Measurements from ENCODE around the gene SERPINA1.
A peak's percentile ranks its signal among the peaks of the same experiment; 100 is the strongest.
"Not testable (repeated sequence)": the region's sequence is repeated elsewhere in the genome, so short reads cannot be mapped to it uniquely, and the experiment has no call there.

SERPINA1 gene

DNA sequence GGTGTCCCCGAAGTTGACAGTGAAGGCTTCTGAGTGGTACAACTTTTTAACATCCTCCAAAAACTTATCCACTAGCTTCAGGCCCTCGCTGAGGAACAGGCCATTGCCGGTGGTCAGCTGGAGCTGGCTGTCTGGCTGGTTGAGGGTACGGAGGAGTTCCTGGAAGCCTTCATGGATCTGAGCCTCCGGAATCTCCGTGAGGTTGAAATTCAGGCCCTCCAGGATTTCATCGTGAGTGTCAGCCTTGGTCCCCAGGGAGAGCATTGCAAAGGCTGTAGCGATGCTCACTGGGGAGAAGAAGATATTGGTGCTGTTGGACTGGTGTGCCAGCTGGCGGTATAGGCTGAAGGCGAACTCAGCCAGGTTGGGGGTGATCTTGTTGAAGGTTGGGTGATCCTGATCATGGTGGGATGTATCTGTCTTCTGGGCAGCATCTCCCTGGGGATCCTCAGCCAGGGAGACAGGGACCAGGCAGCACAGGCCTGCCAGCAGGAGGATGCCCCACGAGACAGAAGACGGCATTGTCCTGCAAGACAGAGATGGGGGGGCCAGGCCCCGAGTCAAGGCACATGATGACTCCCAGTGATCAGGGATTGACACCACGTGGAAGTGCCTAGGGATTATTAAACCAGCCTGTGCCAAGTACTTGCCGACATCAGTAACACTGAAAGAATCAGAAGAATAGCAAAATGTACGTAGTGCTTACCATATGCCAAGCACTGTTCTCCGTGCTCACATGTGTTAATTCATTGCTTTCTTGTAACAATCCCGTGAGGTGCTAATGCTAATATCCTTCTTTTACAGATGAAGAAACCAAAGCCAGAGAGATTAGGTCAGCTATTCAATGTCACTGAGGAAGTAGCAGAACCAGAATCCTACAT, 5.4 kb downstream of the SERPINA1 start:
- no peak for DNase-seq

DNA sequence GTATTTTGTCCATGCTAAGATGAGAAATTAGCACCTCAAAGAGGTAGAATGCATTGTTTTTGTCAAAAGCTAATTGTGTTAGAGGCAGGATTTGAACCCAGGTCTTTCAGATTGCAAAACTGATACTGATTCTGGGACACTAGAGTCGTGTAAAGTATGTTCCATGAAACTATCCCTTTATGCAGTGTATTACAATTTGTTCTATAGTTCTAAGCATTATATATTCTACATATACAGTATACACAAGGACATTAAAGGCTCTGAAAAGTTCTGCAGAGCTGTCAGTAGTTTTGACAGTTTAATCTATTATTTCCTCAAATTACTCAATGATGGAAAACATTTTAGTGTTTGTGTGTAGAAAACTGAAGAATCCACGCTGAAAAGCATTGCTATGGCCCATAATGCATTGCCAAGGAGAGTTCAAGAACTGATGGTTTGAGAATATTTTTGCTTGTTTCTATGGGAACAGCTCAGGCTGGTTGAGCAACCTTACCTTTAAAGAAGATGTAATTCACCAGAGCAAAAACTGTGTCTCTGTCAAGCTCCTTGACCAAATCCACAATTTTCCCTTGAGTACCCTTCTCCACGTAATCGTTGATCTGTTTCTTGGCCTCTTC, 6.2 kb downstream of the SERPINA1 start:
- DNase-seq: no peak

DNA sequence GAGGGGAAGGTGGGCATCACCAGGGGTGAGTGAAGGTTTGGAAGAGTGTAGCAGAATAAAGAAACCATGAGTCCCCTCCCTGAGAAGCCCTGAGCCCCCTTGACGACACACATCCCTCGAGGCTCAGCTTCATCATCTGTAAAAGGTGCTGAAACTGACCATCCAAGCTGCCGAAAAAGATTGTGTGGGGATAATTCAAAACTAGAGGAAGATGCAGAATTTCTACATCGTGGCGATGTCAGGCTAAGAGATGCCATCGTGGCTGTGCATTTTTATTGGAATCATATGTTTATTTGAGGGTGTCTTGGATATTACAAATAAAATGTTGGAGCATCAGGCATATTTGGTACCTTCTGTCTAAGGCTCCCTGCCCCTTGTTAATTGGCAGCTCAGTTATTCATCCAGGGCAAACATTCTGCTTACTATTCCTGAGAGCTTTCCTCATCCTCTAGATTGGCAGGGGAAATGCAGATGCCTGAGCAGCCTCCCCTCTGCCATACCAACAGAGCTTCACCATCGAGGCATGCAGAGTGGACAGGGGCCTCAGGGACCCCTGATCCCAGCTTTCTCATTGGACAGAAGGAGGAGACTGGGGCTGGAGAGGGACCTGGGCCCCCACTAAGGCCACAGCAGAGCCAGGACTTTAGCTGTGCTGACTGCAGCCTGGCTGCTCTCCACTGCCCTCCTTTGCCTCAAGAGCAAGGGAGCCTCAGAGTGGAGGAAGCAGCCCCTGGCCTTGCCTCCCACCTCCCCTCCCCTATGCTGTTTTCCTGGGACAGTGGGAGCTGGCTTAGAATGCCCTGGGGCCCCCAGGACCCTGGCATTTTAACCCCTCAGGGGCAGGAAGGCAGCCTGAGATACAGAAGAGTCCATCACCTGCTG, 7.0 kb downstream of the SERPINA1 start:
- no peak for DNase-seq

DNA sequence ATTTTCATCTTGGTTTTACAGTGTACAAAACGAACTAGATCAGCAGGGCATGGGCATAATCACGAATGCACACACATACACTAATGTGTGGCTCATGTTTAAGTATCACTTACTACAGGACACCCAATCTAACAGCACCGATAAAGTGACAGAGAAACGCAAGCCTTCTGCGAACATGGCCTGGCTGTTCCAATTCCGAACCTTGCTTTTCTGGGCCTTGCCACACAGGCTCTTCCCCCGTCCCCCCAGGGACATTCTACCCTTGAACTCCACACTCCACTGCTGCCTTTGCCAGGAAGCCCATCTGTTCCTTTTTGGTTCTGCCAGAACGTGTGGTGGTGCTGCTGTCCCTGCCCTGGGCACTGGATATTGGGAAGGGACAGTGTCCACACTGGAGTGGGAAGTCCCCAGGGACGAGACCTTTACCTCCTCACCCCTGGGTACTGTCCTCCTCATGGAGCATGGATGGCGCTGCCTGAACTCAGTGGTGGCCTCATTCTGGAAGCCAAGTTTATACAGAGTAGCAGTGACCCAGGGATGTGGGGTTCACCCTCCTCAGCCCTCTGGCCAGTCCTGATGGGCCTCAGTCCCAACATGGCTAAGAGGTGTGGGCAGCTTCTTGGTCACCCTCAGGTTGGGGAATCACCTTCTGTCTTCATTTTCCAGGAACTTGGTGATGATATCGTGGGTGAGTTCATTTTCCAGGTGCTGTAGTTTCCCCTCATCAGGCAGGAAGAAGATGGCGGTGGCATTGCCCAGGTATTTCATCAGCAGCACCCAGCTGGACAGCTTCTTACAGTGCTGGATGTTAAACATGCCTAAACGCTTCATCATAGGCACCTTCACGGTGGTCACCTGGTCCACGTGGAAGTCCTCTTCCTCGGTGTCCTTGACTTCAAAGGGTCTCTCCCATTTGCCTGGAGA, 7.9 kb downstream of the SERPINA1 start:
- no peak for DNase-seq

DNA sequence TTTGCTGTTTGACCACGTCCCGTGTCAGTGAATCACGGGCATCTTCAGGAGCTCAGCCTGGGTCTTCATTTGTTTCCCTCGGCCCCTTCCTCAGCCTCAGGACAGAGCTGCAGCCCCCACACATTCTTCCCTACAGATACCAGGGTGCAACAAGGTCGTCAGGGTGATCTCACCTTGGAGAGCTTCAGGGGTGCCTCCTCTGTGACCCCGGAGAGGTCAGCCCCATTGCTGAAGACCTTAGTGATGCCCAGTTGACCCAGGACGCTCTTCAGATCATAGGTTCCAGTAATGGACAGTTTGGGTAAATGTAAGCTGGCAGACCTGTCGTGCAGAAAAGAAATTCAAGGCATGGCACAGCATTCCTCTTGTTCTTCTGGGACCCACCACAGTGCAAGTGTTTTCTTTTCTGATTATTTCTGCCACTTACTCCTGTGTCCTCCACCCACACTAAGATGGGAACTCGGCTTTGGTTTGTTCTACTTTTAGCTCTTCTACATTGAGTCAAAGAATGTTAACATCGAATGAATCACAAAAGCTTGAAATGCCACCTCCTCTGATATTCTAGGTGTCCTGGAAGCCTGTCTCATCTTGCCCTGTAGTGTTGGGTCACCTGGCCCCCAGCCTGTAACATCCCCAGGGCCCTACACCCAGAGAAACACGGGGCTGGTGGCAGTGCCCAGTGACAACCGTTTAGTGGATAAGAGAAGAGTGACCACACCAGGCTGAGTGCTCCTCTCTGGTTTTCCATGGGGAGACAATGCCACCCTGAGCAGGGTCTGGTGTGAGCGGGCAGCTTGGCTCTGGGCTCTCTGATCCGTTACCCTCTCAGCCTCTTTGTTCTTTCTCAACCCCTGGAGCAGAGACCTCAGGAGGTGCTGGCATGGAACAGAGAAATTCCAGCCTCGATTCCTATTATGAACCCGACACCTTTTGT, 8.8 kb downstream of the SERPINA1 start:
- DNase-seq: no peak

DNA sequence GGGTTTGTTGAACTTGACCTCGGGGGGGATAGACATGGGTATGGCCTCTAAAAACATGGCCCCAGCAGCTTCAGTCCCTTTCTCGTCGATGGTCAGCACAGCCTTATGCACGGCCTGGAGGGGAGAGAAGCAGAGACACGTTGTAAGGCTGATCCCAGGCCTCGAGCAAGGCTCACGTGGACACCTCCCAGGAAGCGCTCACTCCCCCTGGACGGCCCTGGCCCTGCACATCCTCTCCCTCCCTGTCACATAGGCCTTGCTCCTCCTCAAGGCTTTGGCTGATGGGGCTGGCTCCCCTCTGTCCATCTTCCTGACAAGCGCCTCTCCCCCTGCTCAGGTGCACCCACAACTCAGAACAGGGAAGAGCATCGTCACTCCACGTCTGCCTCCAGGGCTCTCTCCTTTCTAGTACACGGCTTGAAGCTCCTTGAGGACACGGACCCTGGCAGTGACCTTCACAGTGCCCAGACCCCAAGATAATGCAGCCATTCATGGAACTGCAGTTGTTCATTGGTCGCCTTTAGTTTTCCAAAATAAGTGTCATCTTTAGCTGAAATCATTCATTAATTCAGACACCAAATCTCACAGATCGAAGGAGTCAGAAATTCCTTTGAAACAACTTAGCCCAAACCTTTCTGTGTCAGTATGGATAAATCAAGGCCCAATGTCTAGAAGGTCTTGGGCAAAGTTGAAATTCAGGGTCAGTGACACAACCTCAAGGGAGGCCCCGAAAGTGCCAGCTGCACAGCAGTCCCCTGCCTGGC, 9.7 kb downstream of the SERPINA1 start:
- no peak for DNase-seq

DNA sequence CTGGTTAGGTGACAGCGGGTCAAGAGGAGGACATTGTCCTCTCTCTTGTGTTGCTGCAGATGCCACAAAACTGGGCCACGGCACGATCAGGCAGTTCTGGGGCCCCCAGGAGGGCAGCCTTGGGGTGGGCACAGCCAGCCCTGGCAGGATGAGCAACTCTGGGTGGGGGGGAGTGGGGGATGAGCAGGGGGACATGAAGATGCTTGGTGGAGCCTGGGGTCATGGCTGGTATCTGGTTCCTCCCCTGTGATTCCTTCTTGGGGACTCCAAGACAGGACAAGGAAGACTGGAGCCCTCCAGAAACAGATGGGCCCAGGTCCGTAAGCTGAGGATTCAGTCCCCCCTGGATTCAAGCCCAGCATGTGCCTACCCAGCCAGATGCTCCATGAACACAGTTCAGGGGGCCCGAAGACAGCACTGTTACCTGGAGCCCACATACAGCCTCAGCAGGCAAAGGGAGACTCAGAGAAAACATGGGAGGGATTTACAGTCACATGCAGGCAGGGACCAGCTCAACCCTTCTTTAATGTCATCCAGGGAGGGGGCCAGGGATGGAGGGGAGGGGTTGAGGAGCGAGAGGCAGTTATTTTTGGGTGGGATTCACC, 10.4 kb downstream of the SERPINA1 start:
- DNase-seq: no peak

DNA sequence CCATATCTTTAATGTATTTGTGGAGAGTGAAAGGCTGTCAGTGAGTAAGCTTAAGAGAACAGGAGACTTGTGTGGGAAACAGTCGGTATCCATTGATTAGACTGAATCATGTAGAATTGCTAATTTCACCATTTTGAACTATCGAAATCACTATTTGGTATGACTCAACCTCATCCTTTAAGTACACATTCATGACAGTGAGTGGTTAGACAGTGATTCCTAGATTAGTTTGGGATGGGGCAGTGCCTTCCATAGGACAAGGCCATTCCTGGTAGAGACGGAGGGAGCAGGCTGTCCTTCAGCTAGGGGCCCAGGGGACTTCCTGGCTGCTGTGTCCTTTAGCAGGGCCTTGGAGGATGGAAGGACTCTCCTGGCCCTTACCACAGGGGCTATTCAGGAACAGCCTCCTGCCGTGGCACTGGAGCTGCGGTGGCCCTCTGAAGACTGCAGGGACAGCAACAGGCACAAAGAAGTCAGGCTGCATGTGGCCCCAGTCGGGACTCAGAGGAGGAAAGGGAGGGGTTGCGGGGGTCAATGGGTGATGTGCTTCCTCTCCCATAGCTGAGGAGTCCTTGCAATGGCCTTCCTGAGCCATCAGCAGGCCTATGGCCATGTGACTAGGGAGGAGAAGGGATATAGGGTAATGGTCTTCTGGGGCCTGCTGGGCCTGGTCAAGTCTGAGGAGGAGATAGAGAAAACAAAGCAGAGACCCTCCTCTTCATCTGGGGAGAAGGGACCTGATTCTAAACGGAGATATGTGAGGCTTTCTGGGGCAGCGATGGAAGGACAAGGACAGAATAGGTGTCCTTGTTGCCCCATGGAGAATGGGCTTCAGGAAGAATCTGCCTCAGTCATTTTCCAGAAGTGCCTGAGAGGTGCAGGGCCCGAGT, 11.2 kb downstream of the SERPINA1 start:
- no peak for DNase-seq

DNA sequence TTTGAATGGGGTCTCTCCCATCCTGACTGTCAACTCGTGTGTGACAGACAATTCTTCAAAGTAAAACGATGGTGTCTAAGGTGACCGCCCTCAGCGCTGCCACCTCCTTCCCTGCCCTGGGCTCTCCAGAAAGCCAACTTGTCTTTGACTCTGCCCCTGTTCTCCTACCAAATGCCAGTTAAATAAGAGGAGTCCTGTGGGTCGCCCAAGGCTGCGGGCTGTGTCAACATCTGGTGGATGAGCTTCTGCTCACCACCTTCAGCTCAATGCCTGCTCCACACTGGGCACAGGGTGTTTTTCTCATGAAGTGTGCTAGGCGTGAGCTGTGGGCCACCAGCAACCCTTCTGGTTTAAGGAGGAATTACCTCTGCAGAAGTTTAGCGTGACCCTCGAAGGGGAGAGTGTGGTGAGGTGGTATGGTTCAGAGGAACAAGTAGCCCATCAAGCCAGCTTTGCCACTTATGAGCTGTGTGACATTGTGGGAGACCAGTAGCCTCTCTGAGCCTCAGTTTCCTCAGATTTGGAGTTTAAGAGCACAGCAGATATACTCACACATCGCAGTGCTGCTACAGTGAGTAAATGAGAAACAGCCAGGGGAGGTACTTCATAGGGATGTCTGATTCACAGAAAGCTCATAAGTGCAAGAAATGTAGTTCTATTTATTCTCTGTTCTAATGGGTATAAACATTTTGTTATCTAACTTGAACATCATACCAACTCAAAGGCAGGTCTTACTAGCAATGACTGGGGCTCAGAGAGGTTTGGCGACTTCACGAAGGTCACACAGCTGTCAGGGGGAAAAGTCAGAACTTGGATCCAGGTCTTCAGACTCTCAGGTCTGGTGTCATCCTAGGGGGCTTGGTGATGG, 12.1 kb downstream of the SERPINA1 start:
- DNase-seq: no peak

DNA sequence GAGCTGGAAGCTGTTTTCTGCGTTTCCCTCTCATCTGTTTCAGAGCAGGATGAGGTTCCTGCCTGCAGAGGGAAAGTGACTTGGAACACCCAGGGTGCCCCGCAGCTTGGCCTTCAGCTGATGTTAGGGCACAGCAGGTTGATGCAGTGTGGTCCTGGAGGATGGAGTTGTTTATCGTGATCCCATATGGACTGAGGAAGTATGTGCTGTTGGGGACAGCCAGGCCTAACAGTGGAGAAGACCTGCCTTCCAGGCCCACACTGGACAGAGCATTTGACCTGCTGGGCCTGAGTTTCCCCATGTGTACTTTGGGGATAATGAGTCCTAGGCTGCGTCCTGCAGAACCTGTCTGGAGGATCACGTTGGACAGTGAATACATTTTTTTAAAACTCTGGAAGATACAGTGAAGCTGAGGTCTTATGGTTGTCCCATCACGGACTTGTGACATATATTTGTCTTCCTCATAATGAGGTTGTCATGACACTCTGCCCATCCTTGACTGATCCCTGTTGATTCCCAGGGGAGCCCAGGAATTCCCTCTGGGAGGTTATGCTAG, 12.8 kb downstream of the SERPINA1 start:
- DNase-seq: no peak

DNA sequence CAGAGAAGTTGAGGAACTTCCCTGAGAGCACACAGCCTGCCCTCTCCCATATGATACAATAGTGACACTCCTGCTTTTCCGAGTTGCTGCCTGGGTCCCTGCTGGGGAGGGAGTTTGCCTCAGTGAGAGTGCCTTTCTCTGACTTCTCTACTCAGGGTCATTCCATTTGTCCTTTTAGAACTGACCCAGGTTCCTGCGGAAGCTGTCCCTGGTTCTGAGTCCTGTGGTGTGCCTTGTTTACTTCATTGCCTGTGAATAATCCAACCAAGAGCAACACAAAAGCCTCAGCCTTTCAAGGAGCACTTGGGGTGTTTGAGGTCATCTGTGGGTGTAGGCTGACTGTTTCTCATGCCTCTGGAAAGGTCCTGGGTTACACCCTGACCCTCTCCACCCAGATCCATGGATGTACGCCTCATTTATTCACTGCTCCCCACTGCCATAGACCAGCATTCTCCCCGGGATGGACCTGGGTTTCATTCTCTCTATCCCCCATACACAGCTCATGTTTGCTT, 13.6 kb downstream of the SERPINA1 start:
- no peak for DNase-seq

DNA sequence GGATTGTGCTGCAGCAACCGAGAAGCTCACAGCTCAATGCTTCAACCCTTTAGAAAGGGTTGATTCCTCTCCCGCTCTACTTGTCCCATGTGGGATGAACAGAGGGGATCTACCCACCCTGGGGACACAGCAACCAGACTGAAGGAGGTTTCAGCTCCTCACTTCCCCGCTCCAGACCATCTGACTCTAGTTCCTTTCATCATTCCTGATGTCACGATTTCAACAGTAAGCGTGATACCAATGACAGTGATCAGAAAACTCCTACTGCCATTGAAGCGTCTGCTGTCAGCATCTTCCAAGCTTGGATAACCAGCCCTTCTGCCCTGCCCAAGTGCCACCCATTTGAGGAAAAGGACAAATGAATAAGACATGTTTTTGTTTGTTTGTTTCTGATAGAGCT, 14.3 kb downstream of the SERPINA1 start:
- DNase-seq: no peak

DNA sequence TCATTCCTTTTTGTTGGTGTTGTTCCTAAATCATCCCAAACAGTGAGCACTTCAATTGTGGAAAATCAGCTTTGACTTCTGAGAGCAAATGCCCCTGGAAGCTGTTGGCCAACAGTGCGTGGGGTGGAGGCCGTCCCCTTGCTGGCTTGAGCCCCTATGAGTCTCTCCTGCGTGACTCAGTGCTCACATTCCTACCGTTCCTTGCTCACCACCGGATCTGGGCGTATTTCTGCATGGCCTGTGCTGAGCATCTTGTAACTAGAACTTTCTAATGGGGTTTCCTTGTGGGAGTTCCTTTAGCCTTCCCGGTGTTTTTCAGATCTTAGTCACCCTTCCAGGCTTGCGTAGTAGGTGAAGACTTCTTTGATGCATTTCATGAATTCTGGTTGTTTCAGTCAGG, 14.7 kb downstream of the SERPINA1 start:
- peak; percentile 95 for DNase-seq

DNA sequence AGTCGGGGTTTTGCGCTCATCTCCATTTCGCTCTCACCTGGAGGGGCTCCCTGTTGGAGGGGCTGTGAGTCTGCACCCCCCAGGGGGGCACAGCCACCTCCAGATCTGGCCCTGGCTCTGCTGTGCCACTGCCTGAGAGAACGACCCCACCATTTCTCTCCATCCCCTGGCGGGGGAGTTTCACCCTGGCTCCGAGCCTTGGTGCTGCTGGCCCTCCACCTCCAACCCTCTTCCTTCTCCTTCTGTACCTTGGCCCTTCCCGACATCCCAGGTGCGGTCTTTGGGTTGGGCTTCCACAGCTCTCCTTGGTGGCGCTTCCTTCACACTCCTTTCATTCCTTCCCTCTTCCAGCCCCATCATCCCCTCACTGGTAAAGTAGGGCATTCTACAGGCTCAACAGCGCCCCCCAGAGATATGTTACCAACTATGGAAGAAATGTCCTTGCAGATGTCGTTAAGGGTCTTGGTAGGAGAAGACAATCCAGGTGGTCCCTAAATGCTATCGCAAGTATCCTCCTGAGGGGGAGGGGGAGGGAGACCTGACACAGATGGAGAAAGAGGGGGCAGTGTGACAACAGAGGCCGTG, 16.3 kb downstream of the SERPINA1 start:
- DNase-seq: no peak

DNA sequence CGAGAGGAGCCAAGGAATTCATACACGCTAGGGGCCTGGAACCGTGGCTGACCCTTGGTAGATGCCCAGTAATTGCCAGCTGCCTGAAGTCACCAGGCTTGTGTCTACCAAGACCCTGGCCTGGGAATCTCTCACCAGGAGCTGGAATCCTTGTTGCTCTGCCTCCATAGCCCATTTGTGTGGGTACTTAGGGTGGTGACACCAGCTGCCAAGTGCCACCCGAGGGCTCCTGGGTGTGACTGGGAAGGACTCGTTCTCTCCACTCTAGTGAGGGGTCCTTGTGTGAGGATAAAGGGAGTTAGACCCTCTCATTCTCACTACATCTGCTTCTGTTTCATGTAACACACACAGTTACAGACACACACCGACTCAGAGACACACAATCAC, 17.9 kb downstream of the SERPINA1 start:
- no peak for DNase-seq

DNA sequence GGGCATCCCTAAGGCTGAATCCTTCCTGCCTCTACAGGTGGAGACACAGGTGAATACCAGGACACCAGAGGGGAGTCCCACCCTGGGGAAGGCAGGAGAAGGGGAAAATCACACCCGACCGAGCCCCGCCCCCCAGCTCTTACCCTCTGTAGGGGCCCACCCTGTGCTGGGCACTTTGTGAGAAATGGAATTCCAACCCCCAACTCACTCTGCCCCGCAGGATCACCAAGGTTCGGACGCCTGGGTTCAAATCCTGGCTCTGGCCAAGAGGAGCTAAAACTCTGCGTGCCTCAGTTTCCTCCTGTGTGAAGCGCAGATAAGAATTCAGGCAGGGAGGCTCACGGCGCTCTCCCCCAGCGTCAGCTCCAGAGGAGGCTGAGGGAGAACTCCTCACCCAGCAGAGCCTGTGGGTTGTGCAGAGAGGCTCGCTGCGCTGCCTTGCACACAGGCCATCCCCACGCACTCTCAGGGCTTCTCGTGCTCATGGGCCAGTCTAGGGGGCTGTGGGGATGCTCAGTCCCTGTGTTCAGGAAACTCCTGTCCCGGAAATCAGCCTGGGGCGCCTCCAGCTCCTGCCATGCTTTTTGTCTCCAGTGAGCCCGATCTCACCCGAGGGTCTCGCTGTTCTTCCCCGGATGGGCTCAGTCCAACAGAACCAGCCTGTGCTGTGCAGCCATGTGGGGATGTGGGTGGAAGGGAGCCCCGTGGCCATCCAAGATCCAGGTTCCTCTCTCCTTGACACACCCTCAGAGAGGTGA, 18.5 kb downstream of the SERPINA1 start:
- DNase-seq: not testable (repeated sequence)
